H1 (cell line): ENCODE data around the gene PLAA. TPM values are rescaled to one million over a fixed set of nuclear protein-coding genes. Genes with fewer than 3 reads are reported as not detected.

ENCODE experiments used
- CTCF ChIA-PET: fragments of 300-600 bp; sonication (Branson Sonifier 250); formaldehyde crosslinking; loops from one replicate; lab custom pipeline; 2021; ENCODE audit not compliant: partially characterized antibody; lab: Charles Lee
- POLR2A ChIA-PET: fragments of 300-600 bp; sonication (Branson Sonifier 250); formaldehyde crosslinking; loops from one replicate; lab custom pipeline; 2021; ENCODE audit warnings: inconsistent platforms; ENCODE audit not compliant: partially characterized antibody; lab: Charles Lee
- DNase-seq, 2 experiments: peaks; one replicate each; pipeline versions ENCODE4 v3.0.0 to v3.0.0-alpha.2; 2010 to 2022; ENCODE audit warnings: low spot score in 2 of 2, low read depth in 1 of 2, mixed read lengths in 1 of 2
- FAIRE-seq: peaks from 2 replicates; lab custom pipeline; 2011; peaks lifted over from hg19 to GRCh38; lab: Jason Lieb, UNC
- H2AFZ ChIP-seq: 2 replicates; pipeline ENCODE4 v1.8.1; 2012; ENCODE audit warnings: low read length, inconsistent platforms
- H2AK5ac ChIP-seq: 2 replicates; pipeline ENCODE4 v1.6.1; 2013; ENCODE audit warnings: low read depth, low read length
- H2BK120ac ChIP-seq: replicated peaks from 2 replicates; pipeline ENCODE3; 2013; ENCODE audit warnings: low read depth, low read length, inconsistent platforms
- H2BK12ac ChIP-seq: 2 replicates; pipeline ENCODE4 v1.6.1; 2013; ENCODE audit warnings: low read depth, low read length
- H2BK15ac ChIP-seq: 2 replicates; pipeline ENCODE4 v1.6.1; 2013; ENCODE audit warnings: low read length
- H2BK20ac ChIP-seq: 2 replicates; pipeline ENCODE4 v1.6.1; 2013; ENCODE audit warnings: low read length
- H2BK5ac ChIP-seq: 2 replicates; pipeline ENCODE4 v1.6.1; 2013; ENCODE audit warnings: low read depth, low read length
- H3K14ac ChIP-seq: 2 replicates; pipeline ENCODE4 v1.6.1; 2013; ENCODE audit warnings: inconsistent platforms; ENCODE audit not compliant: insufficient read length
- H3K18ac ChIP-seq: 2 replicates; pipeline ENCODE4 v1.6.1; 2013; ENCODE audit warnings: low read length; ENCODE audit errors: extremely low read depth
- H3K23ac ChIP-seq: 2 replicates; pipeline ENCODE4 v1.6.1; 2013; ENCODE audit warnings: inconsistent platforms; ENCODE audit not compliant: insufficient read length
- H3K23me2 ChIP-seq: 2 replicates; pipeline ENCODE4 v1.6.1; 2013; ENCODE audit warnings: low read depth, low read length
- H3K27ac ChIP-seq: 2 replicates; pipeline ENCODE4 v1.6.1; 2011; ENCODE audit warnings: low read depth, low read length, inconsistent platforms
- H3K27me3 ChIP-seq, 4 experiments: replicated peaks in 1 of 4; 1 replicate in 1 of 4; 2 replicates in 3 of 4; pipeline versions ENCODE4 v1.6.1 to v1.8.1; 2011 to 2013; ENCODE audit warnings: low read length in 3 of 4, mild to moderate bottlenecking in 3 of 4, inconsistent platforms in 2 of 4, mixed read lengths in 2 of 4, moderate library complexity in 1 of 4; ENCODE audit not compliant: control insufficient read depth in 3 of 4, insufficient read depth in 3 of 4; ENCODE audit errors: extremely low read depth in 1 of 4
- H3K36me3 ChIP-seq, 4 experiments: 2 replicates each; pipeline versions ENCODE4 v1.6.1 to v1.8.1; 2011 to 2013; ENCODE audit warnings: mild to moderate bottlenecking in 4 of 4, low read length in 3 of 4, moderate library complexity in 2 of 4, control low read depth in 1 of 4, inconsistent platforms in 1 of 4; ENCODE audit not compliant: insufficient read depth in 4 of 4, control insufficient read depth in 2 of 4
- H3K4ac ChIP-seq: replicated peaks from 2 replicates; pipeline ENCODE3; 2013; ENCODE audit warnings: low read length, low read depth, mixed read lengths, inconsistent platforms; ENCODE audit not compliant: insufficient read length
- H3K4me1 ChIP-seq, 4 experiments: replicated peaks in 1 of 4; 1 replicate in 1 of 4; 2 replicates in 3 of 4; pipeline versions ENCODE4 v1.6.1 to v1.8.1; 2011 to 2013; ENCODE audit warnings: low read length in 3 of 4, inconsistent platforms in 2 of 4, mixed read lengths in 1 of 4; ENCODE audit not compliant: insufficient read depth in 4 of 4, control insufficient read depth in 3 of 4
- H3K4me2 ChIP-seq, 2 experiments: 2 replicates each; pipeline versions ENCODE4 v1.6.1 to v1.8.1; 2011 to 2013; ENCODE audit warnings: low read depth in 2 of 2, low read length in 2 of 2, control low read depth in 1 of 2, inconsistent platforms in 1 of 2, mild to moderate bottlenecking in 1 of 2; ENCODE audit not compliant: insufficient read depth in 1 of 2
- H3K4me3 ChIP-seq, 4 experiments: fragments of 200-600, 300-600 bp in 1 of 4; sonication (generic), shearing (Covaris generic), sonication (Bioruptor Twin) in 1 of 4; 2 replicates each; pipeline versions ENCODE4 v1.5.1 to v1.8.1; 2011 to 2016; ENCODE audit warnings: low read length in 4 of 4, low read depth in 3 of 4, control low read depth in 2 of 4, inconsistent platforms in 2 of 4, mild to moderate bottlenecking in 2 of 4, mixed read lengths in 1 of 4, moderate library complexity in 1 of 4; ENCODE audit not compliant: insufficient read depth in 2 of 4; ENCODE audit errors: extremely low read depth in 1 of 4
- H3K56ac ChIP-seq: replicated peaks from 2 replicates; pipeline ENCODE3; 2013; ENCODE audit warnings: low read depth, mild to moderate bottlenecking, mixed read lengths, low read length, inconsistent platforms; ENCODE audit not compliant: insufficient read length
- H3K79me1 ChIP-seq: 2 replicates; pipeline ENCODE4 v1.6.1; 2013; ENCODE audit warnings: low read depth, low read length, control low read depth
- H3K79me2 ChIP-seq, 2 experiments: 2 replicates each; pipeline versions ENCODE4 v1.6.1 to v1.8.1; 2012 to 2013; ENCODE audit warnings: low read length in 2 of 2, mild to moderate bottlenecking in 2 of 2, inconsistent platforms in 1 of 2; ENCODE audit not compliant: insufficient read depth in 2 of 2, control insufficient read depth in 1 of 2
- H3K9ac ChIP-seq, 4 experiments: replicated peaks in 1 of 4; 1 replicate in 1 of 4; 2 replicates in 3 of 4; pipeline versions ENCODE4 v1.6.1 to v1.8.1; 2011 to 2013; ENCODE audit warnings: low read depth in 3 of 4, low read length in 3 of 4, control low read depth in 2 of 4, mild to moderate bottlenecking in 2 of 4, moderate library complexity in 2 of 4, inconsistent platforms in 1 of 4; ENCODE audit errors: extremely low read depth in 1 of 4
- H3K9me3 ChIP-seq, 2 experiments: 2 replicates each; pipeline versions ENCODE4 v1.6.1 to v1.8.1; 2012 to 2013; ENCODE audit warnings: mild to moderate bottlenecking in 2 of 2, moderate library complexity in 2 of 2, control low read depth in 1 of 2, inconsistent platforms in 1 of 2, low read depth in 1 of 2, low read length in 1 of 2, mixed read lengths in 1 of 2; ENCODE audit not compliant: insufficient read depth in 2 of 2
- H4K20me1 ChIP-seq, 2 experiments: replicated peaks in 1 of 2; 2 replicates each; pipeline versions ENCODE3 to v1.8.1; 2011 to 2013; ENCODE audit warnings: inconsistent platforms in 2 of 2, low read length in 2 of 2, mild to moderate bottlenecking in 1 of 2; ENCODE audit not compliant: insufficient read depth in 2 of 2, control insufficient read depth in 1 of 2
- H4K5ac ChIP-seq: 2 replicates; pipeline ENCODE4 v1.6.1; 2013; ENCODE audit warnings: low read length, low read depth, mixed read lengths, inconsistent platforms; ENCODE audit not compliant: insufficient read length
- H4K8ac ChIP-seq: 2 replicates; pipeline ENCODE4 v1.8.0; 2013; ENCODE audit warnings: mild to moderate bottlenecking, moderate library complexity, low read length, inconsistent platforms; ENCODE audit not compliant: insufficient read depth; ENCODE audit errors: extremely low read depth
- H4K91ac ChIP-seq: replicated peaks from 2 replicates; pipeline ENCODE3; 2013; ENCODE audit warnings: low read length, mixed read lengths, inconsistent platforms; ENCODE audit not compliant: insufficient read length
- GABPA ChIP-seq: IDR thresholded peaks from 2 replicates; pipeline ENCODE4 v1.6.1; 2011; ENCODE audit warnings: mild to moderate bottlenecking, low read length, moderate library complexity, borderline replicate concordance; ENCODE audit not compliant: insufficient read depth
- KDM4A ChIP-seq: IDR thresholded peaks from one replicate; pipeline ENCODE4 v1.7.1; 2012; ENCODE audit warnings: low read depth, mild to moderate bottlenecking, moderate library complexity, low read length, inconsistent platforms; ENCODE audit not compliant: severe bottlenecking
- RXRA ChIP-seq: IDR thresholded peaks from 2 replicates; pipeline ENCODE4 v1.6.1; 2011; ENCODE audit warnings: low read depth, mild to moderate bottlenecking, low read length, moderate library complexity; ENCODE audit not compliant: insufficient read depth
- WGBS, 2 experiments: shearing (Covaris generic) in 1 of 2; methylation state at CpG; one replicate each; pipeline versions ENCODE4 v1.1.6 to v1.1.7; 2013 to 2015; ENCODE audit warnings: low lambda C conversion rate in 2 of 2, mixed read lengths in 2 of 2, inconsistent platforms in 1 of 2, low coverage in 1 of 2, missing lambda C conversion rate in 1 of 2; ENCODE audit not compliant: insufficient replicate concordance in 2 of 2, insufficient coverage in 1 of 2, insufficient read length in 1 of 2; ENCODE audit errors: extremely low coverage in 1 of 2, missing lambda C conversion rate in 1 of 2; 5-methylcytosine and 5-hydroxymethylcytosine counted together
- polyA plus RNA-seq, 7 experiments: library from polyadenylated mRNA; depleted of rRNA in 3 of 7; stranded (reverse) in 5 of 7; unstranded in 2 of 7; fragments of >200 nt in 5 of 7; fragments of 200-250 nt in 2 of 7; gene quantifications; 1 replicate in 5 of 7; 2 replicates in 1 of 7; 4 replicates in 1 of 7; pipeline versions ENCODE4 v1.2.1 to v1.2.3, GENCODE V29; 2011 to 2013; ENCODE audit warnings: missing spikeins in 2 of 7, mixed read lengths in 2 of 7
- total RNA-seq: library from RNA; stranded (reverse); fragmentation: NEBNext Ultra II Directional; extraction: Animal tissue kit (Norgen Biotek cat#: 25700); gene quantifications from 2 replicates; pipeline ENCODE4 v1.2.1, GENCODE V29; 2021

The PLAA gene
- total and polyA plus RNA-seq, 2 of the 8 experiments (the other 6 are each of a cell fraction or from before 2014, with no cell fraction given), result 19.2 to 64.2 TPM

DNA sequence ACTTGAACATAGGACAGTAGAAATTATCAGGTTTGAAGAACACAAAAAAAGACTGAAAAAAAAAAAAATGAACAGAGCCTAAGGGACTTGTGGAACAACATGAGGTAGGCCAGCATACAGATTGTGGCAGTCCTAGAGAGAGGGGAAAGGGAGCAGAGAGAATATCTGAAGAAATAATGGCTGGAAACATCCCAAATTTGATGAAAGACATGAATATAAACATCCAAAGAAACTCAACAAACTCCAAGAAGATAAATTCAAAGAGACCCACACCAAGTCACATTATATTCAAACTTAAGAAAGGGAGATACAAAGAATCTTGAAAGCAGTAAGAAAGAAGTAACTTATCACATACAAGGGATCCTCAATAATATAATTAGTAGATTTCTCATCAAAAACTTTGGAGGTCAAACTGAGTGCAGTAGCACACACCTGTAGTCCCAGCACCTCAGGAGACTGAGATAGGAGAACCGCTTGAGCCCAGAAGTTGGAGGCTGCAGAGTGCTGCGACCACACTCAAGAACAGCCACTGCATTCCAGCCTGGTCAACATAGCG, 9.1 kb downstream of the PLAA start:
- H2AK5ac ChIP-seq, result no peak overlapping the region
- H3K9ac ChIP-seq, result no peak overlapping the region
- H3K23me2 ChIP-seq, result peaks cover under 1% of the 10 kb centered on the region; the same call in 1 of the 2 replicates
- no peak for FAIRE-seq
- H3K23ac ChIP-seq, result no peak overlapping the region
- no peak overlapping the region for H2AFZ ChIP-seq
- no peak overlapping the region for H2BK120ac ChIP-seq
- H3K27ac ChIP-seq, result no peak overlapping the region
- H2BK20ac ChIP-seq, result no peak overlapping the region
- no peak overlapping the region for H2BK12ac ChIP-seq
- no peak overlapping the region for H3K4me2 ChIP-seq
- H3K79me1 ChIP-seq, result peaks cover 5% of the 10 kb centered on the region
- H3K14ac ChIP-seq, result no peak overlapping the region
- peaks cover 0 to 6% of the 10 kb centered on the region in 2 experiments for H4K20me1 ChIP-seq
- H3K9me3 ChIP-seq, result peaks cover 0 to 3% of the 10 kb centered on the region in 2 experiments; a peak in 1 of 4 replicates
- DNase-seq, result no peak
- no peaks in the 10 kb centered on the region for H3K27me3 ChIP-seq
- 100% methylated on average over 3 of the region's 3 CpGs; no CpG with 5 or more reads in 1 of the 2 experiments for WGBS, 2 experiments
- H3K4ac ChIP-seq, result no peak overlapping the region
- peaks cover 20 to 89% of the 10 kb centered on the region in 2 experiments for H3K79me2 ChIP-seq
- H3K18ac ChIP-seq, result no peak overlapping the region
- POLR2A ChIA-PET, result interaction anchor here (1.1 to 1.2 kb wide), 2 partner anchors 10 to 45 kb away, joined by 4 to 5 read pairs; partner anchors contain the start of genes CAAP1 and PLAA
- H3K4me3 ChIP-seq, result no peak overlapping the region
- H3K36me3 ChIP-seq, result no peaks in the 10 kb centered on the region; a peak in 2 of 8 replicates
- H4K91ac ChIP-seq, result no peak overlapping the region
- CTCF ChIA-PET, result interaction anchor here (0.6 kb wide), 2 partner anchors 78 to 1597 kb away, joined by 3 to 4 read pairs; no protein-coding TSS in a partner anchor
- peaks cover 0 to 6% (median 4%) of the 10 kb centered on the region in 4 experiments; a peak in 4 of 7 replicates for H3K4me1 ChIP-seq
- H2BK15ac ChIP-seq, result no peak overlapping the region
- H2BK5ac ChIP-seq, result no peak overlapping the region
- H3K56ac ChIP-seq, result no peak overlapping the region
- no peak for TF ChIP-seq KDM4A
- no peak for TF ChIP-seq GABPA
- TF ChIP-seq RXRA, result no peak
- no peak overlapping the region for H4K8ac ChIP-seq
- no peak overlapping the region for H4K5ac ChIP-seq
